K562 (cell line): ENCODE data around the gene PCLAF. TPM values are rescaled to one million over a fixed set of nuclear protein-coding genes. Genes with fewer than 3 reads are reported as not detected.

ENCODE experiments used
- CC2D1A ChIP-seq: fragments of 450-650 bp; IDR thresholded peaks from 2 replicates; pipeline ENCODE4 v1.6.1; 2017; ENCODE audit warnings: mild to moderate bottlenecking
- FOXA1 ChIP-seq: fragments of 450-650 bp; IDR thresholded peaks from 2 replicates; pipeline ENCODE4 v1.6.1; 2016; ENCODE audit warnings: mild to moderate bottlenecking, borderline replicate concordance
- HCFC1 ChIP-seq: IDR thresholded peaks from 2 replicates; pipeline ENCODE4 v1.6.1; 2012; ENCODE audit warnings: low read depth, low read length, improper control_type of control experiment
- HDAC1 ChIP-seq, 2 experiments: fragments of 450-650 bp; IDR thresholded peaks; 2 replicates each; pipeline ENCODE4 v1.6.1; 2016 to 2017; ENCODE audit warnings: inconsistent platforms in 1 of 2, mild to moderate bottlenecking in 1 of 2, moderate library complexity in 1 of 2
- ILF3 ChIP-seq: fragments of 450-650 bp; IDR thresholded peaks from 2 replicates; pipeline ENCODE4 v1.6.1; 2018; ENCODE audit warnings: antibody characterized with exemption, mild to moderate bottlenecking, moderate library complexity, borderline replicate concordance
- KDM1A ChIP-seq, 2 experiments: fragments of 450-650 bp; IDR thresholded peaks; 2 replicates each; pipeline ENCODE4 v1.6.1; 2016; ENCODE audit warnings: mild to moderate bottlenecking in 2 of 2
- MYBL2 ChIP-seq, 2 experiments: fragments of 450-650 bp in 1 of 2; sonication (generic) in 1 of 2; formaldehyde crosslinking in 1 of 2; IDR thresholded peaks; 2 replicates each; pipeline versions ENCODE4 v1.6.1 to v1.8.1; 2017 to 2022; ENCODE audit warnings: borderline replicate concordance in 1 of 2, inconsistent platforms in 1 of 2, low read depth in 1 of 2, mild to moderate bottlenecking in 1 of 2, missing genetic modification reagents in 1 of 2, moderate library complexity in 1 of 2
- NFYB ChIP-seq: IDR thresholded peaks from 2 replicates; pipeline ENCODE4 v1.6.1; 2011; ENCODE audit warnings: mild to moderate bottlenecking, moderate library complexity; ENCODE audit not compliant: insufficient read length; ENCODE audit errors: extremely low read depth
- NONO ChIP-seq, 2 experiments: fragments of 200-400 bp in 1 of 2; fragments of 450-650 bp in 1 of 2; formaldehyde crosslinking in 1 of 2; IDR thresholded peaks; 2 replicates each; pipeline ENCODE4 v1.6.1; 2017; ENCODE audit warnings: low read depth in 2 of 2, mild to moderate bottlenecking in 2 of 2, moderate library complexity in 2 of 2, low read length in 1 of 2
- PRPF4 ChIP-seq: fragments of 200-400 bp; formaldehyde crosslinking; IDR thresholded peaks from one replicate; pipeline ENCODE4 v1.6.1; 2017; ENCODE audit warnings: low read length, low read depth, mild to moderate bottlenecking; ENCODE audit not compliant: insufficient read depth, poor library complexity, severe bottlenecking
- SIRT6 ChIP-seq: IDR thresholded peaks from one replicate; pipeline ENCODE4 v1.6.1; 2012; ENCODE audit warnings: low read depth, mild to moderate bottlenecking, control low read depth, inconsistent platforms, low read length, moderate library complexity
- ZNF444 ChIP-seq: fragments of 250-450 bp; sonication (Bioruptor Pico); IDR thresholded peaks from 2 replicates; pipeline ENCODE4 v1.4.0; 2020; ENCODE audit warnings: mild to moderate bottlenecking, moderate library complexity
- ZNF551 ChIP-seq: fragments of 250-450 bp; sonication (Bioruptor Pico); IDR thresholded peaks from 2 replicates; pipeline ENCODE4 v1.5.0; 2021; ENCODE audit warnings: mild to moderate bottlenecking, moderate library complexity
- polyA plus RNA-seq, 8 experiments: library from polyadenylated mRNA; depleted of rRNA in 4 of 8; stranded (reverse) in 5 of 8; unstranded in 3 of 8; fragments of >200 nt; fragmentation: Nextera tagmentation in 2 of 8; fragmentation: Illumina TruSeq in 1 of 8; extraction: Ambion mirVana in 2 of 8; extraction: Trizol in 1 of 8; gene quantifications; 2 replicates each; pipeline versions ENCODE4 v1.2.1 to v1.2.3, GENCODE V29; 2011 to 2014; ENCODE audit warnings: inconsistent platforms in 1 of 8, missing spikeins in 1 of 8
- total RNA-seq, 7 experiments: library from RNA; depleted of rRNA in 6 of 7; stranded (reverse); fragments of >200 nt in 6 of 7; fragmentation: Illumina TruSeq in 2 of 7; extraction: Trizol in 2 of 7; gene quantifications; 2 replicates each; pipeline versions ENCODE4 v1.2.1 to v1.2.3, GENCODE V29; 2011 to 2021; ENCODE audit warnings: low replicate concordance in 1 of 7
- TF ChIP-seq, protein P1 (sequence below): fragments of 250-450 bp; sonication (Bioruptor Pico); IDR thresholded peaks from 2 replicates; pipeline ENCODE4 v1.9.0; 2021; ENCODE audit warnings: mild to moderate bottlenecking, inconsistent platforms
- TF ChIP-seq, protein P2 (sequence below): sonication (generic); formaldehyde crosslinking; IDR thresholded peaks from 2 replicates; pipeline ENCODE4 v1.8.1; 2023; ENCODE audit warnings: mild to moderate bottlenecking, missing genetic modification reagents
- TF ChIP-seq, protein P3 (sequence below): sonication (generic); formaldehyde crosslinking; IDR thresholded peaks from 2 replicates; pipeline ENCODE4 v1.8.0; 2022; ENCODE audit warnings: mild to moderate bottlenecking, missing genetic modification reagents

PCLAF gene
- total and polyA plus RNA-seq, 9 of the 15 experiments (the other 6 are each of a cell fraction or from before 2014, with no cell fraction given) = 112 to 881 (median 360) TPM

- TF ChIP-seq MYBL2 (IDR thresholded peaks at IDR 0.05; ENCODE audit: low read depth) = peak; percentile 48; the same call in 1 of the 2 replicates
- TF ChIP-seq MYBL2 (CRISPR knock-in tag; IDR thresholded peaks at IDR 0.05; ENCODE audit: borderline replicate concordance) = no peak
- TF ChIP-seq FOXA1 = no peak
- TF ChIP-seq HDAC1 (IDR thresholded peaks at IDR 0.05) = peak in 1 of 2 experiments; percentile 90; a peak in 2 of 4 replicates
- TF ChIP-seq, protein P1, sequence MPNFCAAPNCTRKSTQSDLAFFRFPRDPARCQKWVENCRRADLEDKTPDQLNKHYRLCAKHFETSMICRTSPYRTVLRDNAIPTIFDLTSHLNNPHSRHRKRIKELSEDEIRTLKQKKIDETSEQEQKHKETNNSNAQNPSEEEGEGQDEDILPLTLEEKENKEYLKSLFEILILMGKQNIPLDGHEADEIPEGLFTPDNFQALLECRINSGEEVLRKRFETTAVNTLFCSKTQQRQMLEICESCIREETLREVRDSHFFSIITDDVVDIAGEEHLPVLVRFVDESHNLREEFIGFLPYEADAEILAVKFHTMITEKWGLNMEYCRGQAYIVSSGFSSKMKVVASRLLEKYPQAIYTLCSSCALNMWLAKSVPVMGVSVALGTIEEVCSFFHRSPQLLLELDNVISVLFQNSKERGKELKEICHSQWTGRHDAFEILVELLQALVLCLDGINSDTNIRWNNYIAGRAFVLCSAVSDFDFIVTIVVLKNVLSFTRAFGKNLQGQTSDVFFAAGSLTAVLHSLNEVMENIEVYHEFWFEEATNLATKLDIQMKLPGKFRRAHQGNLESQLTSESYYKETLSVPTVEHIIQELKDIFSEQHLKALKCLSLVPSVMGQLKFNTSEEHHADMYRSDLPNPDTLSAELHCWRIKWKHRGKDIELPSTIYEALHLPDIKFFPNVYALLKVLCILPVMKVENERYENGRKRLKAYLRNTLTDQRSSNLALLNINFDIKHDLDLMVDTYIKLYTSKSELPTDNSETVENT = peak; percentile 31; the same call in 1 of the 2 replicates
- no peak for TF ChIP-seq PRPF4
- TF ChIP-seq SIRT6 = no peak
- TF ChIP-seq, protein P2, sequence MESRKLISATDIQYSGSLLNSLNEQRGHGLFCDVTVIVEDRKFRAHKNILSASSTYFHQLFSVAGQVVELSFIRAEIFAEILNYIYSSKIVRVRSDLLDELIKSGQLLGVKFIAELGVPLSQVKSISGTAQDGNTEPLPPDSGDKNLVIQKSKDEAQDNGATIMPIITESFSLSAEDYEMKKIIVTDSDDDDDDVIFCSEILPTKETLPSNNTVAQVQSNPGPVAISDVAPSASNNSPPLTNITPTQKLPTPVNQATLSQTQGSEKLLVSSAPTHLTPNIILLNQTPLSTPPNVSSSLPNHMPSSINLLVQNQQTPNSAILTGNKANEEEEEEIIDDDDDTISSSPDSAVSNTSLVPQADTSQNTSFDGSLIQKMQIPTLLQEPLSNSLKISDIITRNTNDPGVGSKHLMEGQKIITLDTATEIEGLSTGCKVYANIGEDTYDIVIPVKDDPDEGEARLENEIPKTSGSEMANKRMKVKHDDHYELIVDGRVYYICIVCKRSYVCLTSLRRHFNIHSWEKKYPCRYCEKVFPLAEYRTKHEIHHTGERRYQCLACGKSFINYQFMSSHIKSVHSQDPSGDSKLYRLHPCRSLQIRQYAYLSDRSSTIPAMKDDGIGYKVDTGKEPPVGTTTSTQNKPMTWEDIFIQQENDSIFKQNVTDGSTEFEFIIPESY = no peak
- no peak for TF ChIP-seq ZNF444 (CRISPR knock-in tag)
- peak in 1 of 2 experiments; percentile 35; a peak in 1 of 4 replicates for TF ChIP-seq NONO (IDR thresholded peaks at IDR 0.05; ENCODE audit: low read depth in 2 of 2, low read length in 1 of 2)
- no peak for TF ChIP-seq KDM1A (IDR thresholded peaks at IDR 0.05)
- no peak for TF ChIP-seq ILF3
- TF ChIP-seq NFYB = peak; percentile 96
- TF ChIP-seq, protein P3, sequence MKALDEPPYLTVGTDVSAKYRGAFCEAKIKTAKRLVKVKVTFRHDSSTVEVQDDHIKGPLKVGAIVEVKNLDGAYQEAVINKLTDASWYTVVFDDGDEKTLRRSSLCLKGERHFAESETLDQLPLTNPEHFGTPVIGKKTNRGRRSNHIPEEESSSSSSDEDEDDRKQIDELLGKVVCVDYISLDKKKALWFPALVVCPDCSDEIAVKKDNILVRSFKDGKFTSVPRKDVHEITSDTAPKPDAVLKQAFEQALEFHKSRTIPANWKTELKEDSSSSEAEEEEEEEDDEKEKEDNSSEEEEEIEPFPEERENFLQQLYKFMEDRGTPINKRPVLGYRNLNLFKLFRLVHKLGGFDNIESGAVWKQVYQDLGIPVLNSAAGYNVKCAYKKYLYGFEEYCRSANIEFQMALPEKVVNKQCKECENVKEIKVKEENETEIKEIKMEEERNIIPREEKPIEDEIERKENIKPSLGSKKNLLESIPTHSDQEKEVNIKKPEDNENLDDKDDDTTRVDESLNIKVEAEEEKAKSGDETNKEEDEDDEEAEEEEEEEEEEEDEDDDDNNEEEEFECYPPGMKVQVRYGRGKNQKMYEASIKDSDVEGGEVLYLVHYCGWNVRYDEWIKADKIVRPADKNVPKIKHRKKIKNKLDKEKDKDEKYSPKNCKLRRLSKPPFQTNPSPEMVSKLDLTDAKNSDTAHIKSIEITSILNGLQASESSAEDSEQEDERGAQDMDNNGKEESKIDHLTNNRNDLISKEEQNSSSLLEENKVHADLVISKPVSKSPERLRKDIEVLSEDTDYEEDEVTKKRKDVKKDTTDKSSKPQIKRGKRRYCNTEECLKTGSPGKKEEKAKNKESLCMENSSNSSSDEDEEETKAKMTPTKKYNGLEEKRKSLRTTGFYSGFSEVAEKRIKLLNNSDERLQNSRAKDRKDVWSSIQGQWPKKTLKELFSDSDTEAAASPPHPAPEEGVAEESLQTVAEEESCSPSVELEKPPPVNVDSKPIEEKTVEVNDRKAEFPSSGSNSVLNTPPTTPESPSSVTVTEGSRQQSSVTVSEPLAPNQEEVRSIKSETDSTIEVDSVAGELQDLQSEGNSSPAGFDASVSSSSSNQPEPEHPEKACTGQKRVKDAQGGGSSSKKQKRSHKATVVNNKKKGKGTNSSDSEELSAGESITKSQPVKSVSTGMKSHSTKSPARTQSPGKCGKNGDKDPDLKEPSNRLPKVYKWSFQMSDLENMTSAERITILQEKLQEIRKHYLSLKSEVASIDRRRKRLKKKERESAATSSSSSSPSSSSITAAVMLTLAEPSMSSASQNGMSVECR (CRISPR knock-in tag) = no peak
- no peak for TF ChIP-seq ZNF551 (CRISPR knock-in tag)
- peak; percentile 27; the same call in 1 of the 2 replicates for TF ChIP-seq HCFC1
- peak; percentile 76 for TF ChIP-seq CC2D1A
Measured at GRCh38 chr15:64381000-64381751, at the start of gene PCLAF (continued).
